HepG2 (cell line): ENCODE measurements around the gene BTNL3. TPM values are rescaled to one million over a fixed set of nuclear protein-coding genes. Genes with fewer than 3 reads are reported as not detected.

Experiments used
- FIP1L1 ChIP-seq: fragments of 200-400 bp; formaldehyde crosslinking; IDR thresholded peaks from 2 replicates; pipeline ENCODE4 v1.6.1; 2018; ENCODE audit warnings: low read depth, mild to moderate bottlenecking, low read length, moderate library complexity, borderline replicate concordance; ENCODE audit not compliant: insufficient read depth
- GATAD1 ChIP-seq: IDR thresholded peaks from 2 replicates; pipeline ENCODE4 v1.6.1; 2016; ENCODE audit warnings: missing genetic modification reagents, missing compliant biosample characterization
- HCFC1 ChIP-seq: fragments of 150-350 bp; IDR thresholded peaks from 2 replicates; pipeline ENCODE4 v1.6.1; 2014; ENCODE audit warnings: low read depth, low read length
- RBM39 ChIP-seq: fragments of 200-400 bp; formaldehyde crosslinking; IDR thresholded peaks from one replicate; pipeline ENCODE4 v1.6.1; 2018; ENCODE audit warnings: antibody characterized with exemption, mild to moderate bottlenecking, low read depth, low read length; ENCODE audit not compliant: poor library complexity, severe bottlenecking
- TIGD3 ChIP-seq: sonication (generic); formaldehyde crosslinking; IDR thresholded peaks from 2 replicates; pipeline ENCODE4 v1.5.1; 2020; ENCODE audit warnings: mild to moderate bottlenecking, missing genetic modification reagents, borderline replicate concordance
- TP53 ChIP-seq: sonication (generic); formaldehyde crosslinking; conservative IDR thresholded peaks from 2 replicates; pipeline ENCODE4 v1.4.0; 2020; ENCODE audit warnings: missing genetic modification reagents
- TRIM24 ChIP-seq: sonication (generic); formaldehyde crosslinking; IDR thresholded peaks from 2 replicates; pipeline ENCODE4 v1.8.0; 2022; ENCODE audit warnings: mild to moderate bottlenecking, missing genetic modification reagents
- ZBTB25 ChIP-seq: IDR thresholded peaks from 2 replicates; pipeline ENCODE4 v1.6.1; 2018; ENCODE audit warnings: missing genetic modification reagents
- ZNF232 ChIP-seq: sonication (generic); formaldehyde crosslinking; IDR thresholded peaks from 2 replicates; pipeline ENCODE4 v1.4.0; 2020; ENCODE audit warnings: missing genetic modification reagents, borderline replicate concordance
- ZNF546 ChIP-seq: sonication (generic); formaldehyde crosslinking; conservative IDR thresholded peaks from 2 replicates; pipeline ENCODE4 v1.8.1; 2023; ENCODE audit warnings: mild to moderate bottlenecking, missing genetic modification reagents
- ZNF576 ChIP-seq: sonication (generic); formaldehyde crosslinking; IDR thresholded peaks from 2 replicates; pipeline ENCODE4 v1.4.0; 2020; ENCODE audit warnings: mild to moderate bottlenecking, missing genetic modification reagents
- ZNF687 ChIP-seq: sonication (generic); formaldehyde crosslinking; IDR thresholded peaks from 2 replicates; pipeline ENCODE4 v1.5.1; 2020; ENCODE audit warnings: mild to moderate bottlenecking, missing genetic modification reagents, moderate library complexity
- ZNF768 ChIP-seq: sonication (generic); formaldehyde crosslinking; IDR thresholded peaks from 2 replicates; pipeline ENCODE4 v1.4.0; 2020; ENCODE audit warnings: missing genetic modification reagents
- polyA plus RNA-seq, 8 experiments: library from polyadenylated mRNA; depleted of rRNA in 3 of 8; stranded (reverse) in 7 of 8; unstranded in 1 of 8; fragments of >200 nt; fragmentation: Illumina TruSeq in 4 of 8; extraction: Trizol in 4 of 8; gene quantifications; 2 replicates each; pipeline versions ENCODE4 v1.2.1 to v1.2.3, GENCODE V29; 2011 to 2016; ENCODE audit warnings: low read depth in 4 of 8, missing spikeins in 1 of 8, mixed read lengths in 1 of 8; ENCODE audit not compliant: insufficient read depth in 1 of 8
- total RNA-seq, 5 experiments: library from RNA; depleted of rRNA; stranded (reverse); fragments of >200 nt; fragmentation: Illumina TruSeq; extraction: Trizol; gene quantifications; 2 replicates each; pipeline ENCODE4 v1.2.3, GENCODE V29; 2016; ENCODE audit warnings: low read depth in 1 of 5
- TF ChIP-seq, protein P1 (sequence below): sonication (generic); formaldehyde crosslinking; IDR thresholded peaks from 2 replicates; pipeline ENCODE4; 2020; ENCODE audit warnings: missing genetic modification reagents, mild to moderate bottlenecking, borderline replicate concordance
- TF ChIP-seq, protein P2 (sequence below): sonication (generic); formaldehyde crosslinking; IDR thresholded peaks from 2 replicates; pipeline ENCODE4 v1.8.1; 2022; ENCODE audit warnings: mild to moderate bottlenecking, missing genetic modification reagents

The BTNL3 gene
- total and polyA plus RNA-seq, 2 of the 13 experiments (the other 11 are each of a cell fraction or from before 2014, with no cell fraction given), result not detected

DNA sequence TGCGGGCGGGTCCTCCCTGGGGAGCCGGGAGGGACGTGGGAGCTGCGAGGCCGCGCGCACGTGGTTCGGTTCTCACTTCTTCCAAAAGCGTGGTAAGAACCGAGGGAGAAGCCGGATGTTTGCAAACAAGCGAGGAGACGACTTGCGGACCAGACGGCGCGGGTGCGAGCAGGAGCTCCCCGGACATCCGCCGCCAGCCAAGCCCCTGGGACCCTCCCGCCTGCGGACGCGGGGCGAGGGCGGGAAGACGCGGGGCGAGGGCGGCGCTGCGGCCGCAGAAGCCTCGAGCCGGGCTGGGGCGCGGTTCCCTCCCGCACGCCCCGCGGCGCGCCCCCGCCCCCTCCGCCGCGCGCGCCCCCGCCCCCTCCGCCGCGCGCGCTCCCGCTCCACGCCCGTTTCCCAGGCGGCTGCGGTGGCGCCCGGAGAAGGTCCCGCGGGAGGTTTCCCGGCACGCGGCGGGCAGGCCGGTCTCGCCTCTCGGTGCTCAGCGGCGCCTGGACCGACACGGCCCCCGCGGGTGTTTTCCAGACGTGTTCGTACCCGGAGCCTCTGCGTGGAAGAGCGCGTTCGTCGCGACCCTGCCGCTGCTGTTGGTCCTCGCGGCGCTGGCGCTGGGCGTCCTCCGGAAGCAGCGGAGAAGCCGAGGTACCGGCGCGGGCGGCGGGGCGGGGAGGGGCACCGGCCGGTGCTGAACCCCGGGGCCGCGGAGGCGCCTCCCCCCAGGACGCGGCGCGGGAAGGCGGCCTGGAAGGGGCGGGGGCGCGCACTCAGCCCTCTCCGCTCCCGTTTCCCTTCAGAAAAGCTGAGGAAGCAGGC, 64.2 kb downstream of the BTNL3 start (continued):
- TF ChIP-seq ZNF687 (peak; percentile 34), ZBTB25 (CRISPR knock-in tag) (no peak), TIGD3 (no peak), GATAD1 (CRISPR knock-in tag) (no peak), RBM39 (no peak), HCFC1 (no peak), ZNF232 (CRISPR knock-in tag) (no peak), FIP1L1 (no peak), TRIM24 (CRISPR knock-in tag) (no peak), ZNF768 (CRISPR knock-in tag) (0 out of 2 replicates have a peak, but pooled peaks have one; percentile 5), ZNF546 (CRISPR knock-in tag) (no peak), TP53 (CRISPR knock-in tag) (no peak), ZNF576 (no peak)
- TF ChIP-seq, protein P1, sequence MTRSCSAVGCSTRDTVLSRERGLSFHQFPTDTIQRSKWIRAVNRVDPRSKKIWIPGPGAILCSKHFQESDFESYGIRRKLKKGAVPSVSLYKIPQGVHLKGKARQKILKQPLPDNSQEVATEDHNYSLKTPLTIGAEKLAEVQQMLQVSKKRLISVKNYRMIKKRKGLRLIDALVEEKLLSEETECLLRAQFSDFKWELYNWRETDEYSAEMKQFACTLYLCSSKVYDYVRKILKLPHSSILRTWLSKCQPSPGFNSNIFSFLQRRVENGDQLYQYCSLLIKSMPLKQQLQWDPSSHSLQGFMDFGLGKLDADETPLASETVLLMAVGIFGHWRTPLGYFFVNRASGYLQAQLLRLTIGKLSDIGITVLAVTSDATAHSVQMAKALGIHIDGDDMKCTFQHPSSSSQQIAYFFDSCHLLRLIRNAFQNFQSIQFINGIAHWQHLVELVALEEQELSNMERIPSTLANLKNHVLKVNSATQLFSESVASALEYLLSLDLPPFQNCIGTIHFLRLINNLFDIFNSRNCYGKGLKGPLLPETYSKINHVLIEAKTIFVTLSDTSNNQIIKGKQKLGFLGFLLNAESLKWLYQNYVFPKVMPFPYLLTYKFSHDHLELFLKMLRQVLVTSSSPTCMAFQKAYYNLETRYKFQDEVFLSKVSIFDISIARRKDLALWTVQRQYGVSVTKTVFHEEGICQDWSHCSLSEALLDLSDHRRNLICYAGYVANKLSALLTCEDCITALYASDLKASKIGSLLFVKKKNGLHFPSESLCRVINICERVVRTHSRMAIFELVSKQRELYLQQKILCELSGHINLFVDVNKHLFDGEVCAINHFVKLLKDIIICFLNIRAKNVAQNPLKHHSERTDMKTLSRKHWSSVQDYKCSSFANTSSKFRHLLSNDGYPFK (CRISPR knock-in tag), result no peak
- TF ChIP-seq, protein P2, sequence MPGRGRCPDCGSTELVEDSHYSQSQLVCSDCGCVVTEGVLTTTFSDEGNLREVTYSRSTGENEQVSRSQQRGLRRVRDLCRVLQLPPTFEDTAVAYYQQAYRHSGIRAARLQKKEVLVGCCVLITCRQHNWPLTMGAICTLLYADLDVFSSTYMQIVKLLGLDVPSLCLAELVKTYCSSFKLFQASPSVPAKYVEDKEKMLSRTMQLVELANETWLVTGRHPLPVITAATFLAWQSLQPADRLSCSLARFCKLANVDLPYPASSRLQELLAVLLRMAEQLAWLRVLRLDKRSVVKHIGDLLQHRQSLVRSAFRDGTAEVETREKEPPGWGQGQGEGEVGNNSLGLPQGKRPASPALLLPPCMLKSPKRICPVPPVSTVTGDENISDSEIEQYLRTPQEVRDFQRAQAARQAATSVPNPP (CRISPR knock-in tag), result no peak
